ENCODE measurements around the gene POLR1A.
A peak's percentile ranks its signal among the peaks of the same experiment; 100 is the strongest.

Gene POLR1A

GRCh38 chr2:86056590-86057331, 48.9 kb downstream of the POLR1A start:
- DNase-seq, result no peak

- no peak for DNase-seq
Measured at GRCh38 chr2:86055314-86055713, 50.4 kb downstream of the POLR1A start.

GRCh38 chr2:86054535-86055082, 51.1 kb downstream of the POLR1A start:
- no peak for DNase-seq

- no peak for DNase-seq
Measured at GRCh38 chr2:86053166-86053565, 52.5 kb downstream of the POLR1A start.

- no peak for DNase-seq
Measured at GRCh38 chr2:86052676-86053075, 53.0 kb downstream of the POLR1A start.

- DNase-seq, result no peak
Measured at GRCh38 chr2:86052265-86052664, 53.4 kb downstream of the POLR1A start.

GRCh38 chr2:86050301-86050700, 55.4 kb downstream of the POLR1A start:
- no peak for DNase-seq

- DNase-seq, result no peak
Measured at GRCh38 chr2:86049529-86049928, 56.2 kb downstream of the POLR1A start.

- no peak for DNase-seq
Measured at GRCh38 chr2:86048888-86049287, 56.8 kb downstream of the POLR1A start.

GRCh38 chr2:86048383-86048701, 57.3 kb downstream of the POLR1A start:
- no peak for DNase-seq

- DNase-seq, result no peak
Measured at GRCh38 chr2:86047575-86048382, 57.9 kb downstream of the POLR1A start.

GRCh38 chr2:86045541-86045940, 60.1 kb downstream of the POLR1A start:
- no peak for DNase-seq

GRCh38 chr2:86044614-86045013, 61.1 kb downstream of the POLR1A start:
- DNase-seq, result no peak

GRCh38 chr2:86044045-86044444, 61.6 kb downstream of the POLR1A start:
- no peak for DNase-seq

- no peak for DNase-seq
Measured at GRCh38 chr2:86042256-86043168, 63.2 kb downstream of the POLR1A start.

GRCh38 chr2:86039963-86040655, 65.6 kb downstream of the POLR1A start:
- DNase-seq, result no peak

GRCh38 chr2:86039178-86039962, 66.3 kb downstream of the POLR1A start:
- DNase-seq, result no peak

- DNase-seq, result peak; percentile 68
Measured at GRCh38 chr2:86038291-86039081, 67.2 kb downstream of the POLR1A start.

GRCh38 chr2:86037795-86038192, 67.9 kb downstream of the POLR1A start:
- peak; percentile 29 for DNase-seq

GRCh38 chr2:86037141-86037794, 68.4 kb downstream of the POLR1A start:
- DNase-seq, result peak; percentile 72

All from activated CD4-positive, alpha-beta T cell treated with anti-CD3 and anti-CD28 coated beads for 48 hours (primary cell).